ENCODE measurements around the gene ZNF207.
"Not testable (repeated sequence)": the region's sequence is repeated elsewhere in the genome, so short reads cannot be mapped to it uniquely, and the experiment has no call there.

DNA sequence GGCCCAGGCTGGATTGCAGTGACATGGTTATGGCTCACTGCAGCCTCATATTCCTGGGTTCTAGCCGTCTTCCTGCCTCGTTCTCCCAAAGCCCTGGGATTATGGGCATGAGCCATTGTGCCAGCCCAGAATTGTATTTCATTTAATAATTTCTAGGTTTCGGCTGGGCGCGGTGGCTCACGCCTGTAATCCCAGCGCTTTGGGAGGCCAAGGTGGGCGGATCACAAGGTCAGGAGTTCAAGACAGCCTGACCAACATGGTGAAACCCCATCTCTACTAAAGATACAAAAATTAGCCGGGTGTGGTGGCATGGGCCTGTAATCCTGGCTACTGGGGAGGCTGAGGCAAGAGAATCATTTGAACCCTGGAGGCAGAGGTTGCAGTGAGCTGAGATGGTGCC, 2.8 kb downstream of the ZNF207 start:
- TF ChIP-seq, protein P1, sequence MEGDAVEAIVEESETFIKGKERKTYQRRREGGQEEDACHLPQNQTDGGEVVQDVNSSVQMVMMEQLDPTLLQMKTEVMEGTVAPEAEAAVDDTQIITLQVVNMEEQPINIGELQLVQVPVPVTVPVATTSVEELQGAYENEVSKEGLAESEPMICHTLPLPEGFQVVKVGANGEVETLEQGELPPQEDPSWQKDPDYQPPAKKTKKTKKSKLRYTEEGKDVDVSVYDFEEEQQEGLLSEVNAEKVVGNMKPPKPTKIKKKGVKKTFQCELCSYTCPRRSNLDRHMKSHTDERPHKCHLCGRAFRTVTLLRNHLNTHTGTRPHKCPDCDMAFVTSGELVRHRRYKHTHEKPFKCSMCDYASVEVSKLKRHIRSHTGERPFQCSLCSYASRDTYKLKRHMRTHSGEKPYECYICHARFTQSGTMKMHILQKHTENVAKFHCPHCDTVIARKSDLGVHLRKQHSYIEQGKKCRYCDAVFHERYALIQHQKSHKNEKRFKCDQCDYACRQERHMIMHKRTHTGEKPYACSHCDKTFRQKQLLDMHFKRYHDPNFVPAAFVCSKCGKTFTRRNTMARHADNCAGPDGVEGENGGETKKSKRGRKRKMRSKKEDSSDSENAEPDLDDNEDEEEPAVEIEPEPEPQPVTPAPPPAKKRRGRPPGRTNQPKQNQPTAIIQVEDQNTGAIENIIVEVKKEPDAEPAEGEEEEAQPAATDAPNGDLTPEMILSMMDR (IDR thresholded peaks at IDR 0.05; ENCODE audit: insufficient read depth, low read length, poor library complexity, severe bottlenecking) = not testable (repeated sequence)
- TF ChIP-seq EZH2phosphoT487 (conservative IDR thresholded peaks at IDR 0.05; ENCODE audit: low read length) = not testable (repeated sequence)

Data from SU-DHL-6 (cell line).